ENCODE measurements around the gene CPNE4.

GRCh38 chr3:132055872-132056271, 21.1 kb upstream of the CPNE4 start:
- TF ChIP-seq POLR2AphosphoS5 (IDR thresholded peaks at IDR 0.05; ENCODE audit: low read depth, low read length) (no peak), POLR2A (IDR thresholded peaks at IDR 0.05; ENCODE audit: low read depth, low read length) (no peak), SPI1 (IDR thresholded peaks at IDR 0.05; ENCODE audit: low read depth, low read length) (no peak), TAF1 (IDR thresholded peaks at IDR 0.05; ENCODE audit: low read depth, low read length) (no peak), POU2F2 (IDR thresholded peaks at IDR 0.05; ENCODE audit: low read depth, low read length) (no peak)

Measured in GM12891 (cell line).